ENCODE results near the gene RNF8. TPM values are rescaled to one million over a fixed set of nuclear protein-coding genes. Genes with fewer than 3 reads are reported as not detected.

Gene RNF8
- total and polyA plus RNA-seq, 2 of the 4 experiments (the other 2 are of a cell fraction): 16.5 to 17.9 TPM

DNA sequence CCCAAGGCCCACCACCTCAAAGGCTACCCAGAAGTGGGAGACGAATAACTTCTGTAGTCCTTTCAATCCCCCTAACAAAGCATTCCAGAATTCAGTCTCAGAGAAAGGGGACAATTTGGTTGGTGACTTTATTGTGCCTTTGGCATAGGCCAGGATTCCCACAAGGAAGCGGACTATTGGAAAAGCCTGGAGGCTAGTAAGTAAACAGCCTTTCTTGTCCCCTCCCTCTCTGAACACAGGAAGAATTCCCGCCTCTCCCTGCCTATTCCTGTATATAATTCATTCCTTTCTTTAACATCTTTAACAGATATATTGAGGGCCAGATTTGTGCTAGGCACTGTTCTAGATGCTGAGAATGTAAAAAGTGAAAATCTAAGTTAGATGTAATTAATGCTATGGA lies 36.1 kb downstream of the RNF8 start:
- TF ChIP-seq CHD1 (IDR thresholded peaks at IDR 0.05; ENCODE audit: low read depth, low read length) (no peak), CEBPB (IDR thresholded peaks at IDR 0.05; ENCODE audit: low read depth, low read length) (no peak), MXI1 (IDR thresholded peaks at IDR 0.05; ENCODE audit: borderline replicate concordance, low read depth, low read length) (no peak), BHLHE40 (IDR thresholded peaks at IDR 0.05; ENCODE audit: low read depth, low read length) (no peak), POLR2A (IDR thresholded peaks at IDR 0.05; ENCODE audit: low read depth, low read length) (no peak), USF2 (IDR thresholded peaks at IDR 0.05; ENCODE audit: low read depth, low read length) (no peak), FOS (IDR thresholded peaks at IDR 0.05; ENCODE audit: low read depth, low read length) (no peak), NFE2L2 (IDR thresholded peaks at IDR 0.05; ENCODE audit: low read depth, low read length) (no peak), SMC3 (IDR thresholded peaks at IDR 0.05; ENCODE audit: low read depth, low read length) (no peak), MAFK (IDR thresholded peaks at IDR 0.05; ENCODE audit: low read depth, low read length) (no peak), RCOR1 (IDR thresholded peaks at IDR 0.05; ENCODE audit: insufficient replicate concordance, low read length) (no peak), RAD21 (IDR thresholded peaks at IDR 0.05; ENCODE audit: low read length) (no peak), MAZ (IDR thresholded peaks at IDR 0.05; ENCODE audit: borderline replicate concordance, low read depth, low read length) (no peak), RFX5 (IDR thresholded peaks at IDR 0.05; ENCODE audit: low read depth, low read length) (no peak)
- TF ChIP-seq, protein P1, sequence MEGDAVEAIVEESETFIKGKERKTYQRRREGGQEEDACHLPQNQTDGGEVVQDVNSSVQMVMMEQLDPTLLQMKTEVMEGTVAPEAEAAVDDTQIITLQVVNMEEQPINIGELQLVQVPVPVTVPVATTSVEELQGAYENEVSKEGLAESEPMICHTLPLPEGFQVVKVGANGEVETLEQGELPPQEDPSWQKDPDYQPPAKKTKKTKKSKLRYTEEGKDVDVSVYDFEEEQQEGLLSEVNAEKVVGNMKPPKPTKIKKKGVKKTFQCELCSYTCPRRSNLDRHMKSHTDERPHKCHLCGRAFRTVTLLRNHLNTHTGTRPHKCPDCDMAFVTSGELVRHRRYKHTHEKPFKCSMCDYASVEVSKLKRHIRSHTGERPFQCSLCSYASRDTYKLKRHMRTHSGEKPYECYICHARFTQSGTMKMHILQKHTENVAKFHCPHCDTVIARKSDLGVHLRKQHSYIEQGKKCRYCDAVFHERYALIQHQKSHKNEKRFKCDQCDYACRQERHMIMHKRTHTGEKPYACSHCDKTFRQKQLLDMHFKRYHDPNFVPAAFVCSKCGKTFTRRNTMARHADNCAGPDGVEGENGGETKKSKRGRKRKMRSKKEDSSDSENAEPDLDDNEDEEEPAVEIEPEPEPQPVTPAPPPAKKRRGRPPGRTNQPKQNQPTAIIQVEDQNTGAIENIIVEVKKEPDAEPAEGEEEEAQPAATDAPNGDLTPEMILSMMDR (conservative IDR thresholded peaks at IDR 0.05; ENCODE audit: low read depth, low read length): no peak
- TF ChIP-seq, protein P2, sequence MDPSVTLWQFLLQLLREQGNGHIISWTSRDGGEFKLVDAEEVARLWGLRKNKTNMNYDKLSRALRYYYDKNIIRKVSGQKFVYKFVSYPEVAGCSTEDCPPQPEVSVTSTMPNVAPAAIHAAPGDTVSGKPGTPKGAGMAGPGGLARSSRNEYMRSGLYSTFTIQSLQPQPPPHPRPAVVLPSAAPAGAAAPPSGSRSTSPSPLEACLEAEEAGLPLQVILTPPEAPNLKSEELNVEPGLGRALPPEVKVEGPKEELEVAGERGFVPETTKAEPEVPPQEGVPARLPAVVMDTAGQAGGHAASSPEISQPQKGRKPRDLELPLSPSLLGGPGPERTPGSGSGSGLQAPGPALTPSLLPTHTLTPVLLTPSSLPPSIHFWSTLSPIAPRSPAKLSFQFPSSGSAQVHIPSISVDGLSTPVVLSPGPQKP (IDR thresholded peaks at IDR 0.05; ENCODE audit: borderline replicate concordance, low read depth, low read length): no peak
- Histone ChIP-seq H3K79me1 (ENCODE audit: low read depth in 1 of 2, low read length in 2 of 2) (peaks cover 0 to 4% of the 10 kb centered on the region in 2 experiments; a peak in 1 of 4 replicates), H3K27ac (ENCODE audit: insufficient read depth, low read length) (no peak overlapping the region), H3K4me2 (ENCODE audit: low read depth, low read length) (no peak overlapping the region), H3K4me1 (ENCODE audit: control insufficient read depth, insufficient read depth, low read length) (no peaks in the 10 kb centered on the region), H2BK20ac (ENCODE audit: low read depth, low read length) (no peak overlapping the region), H2BK15ac (ENCODE audit: low read depth, low read length) (no peak overlapping the region), H3K27me3 (ENCODE audit: control insufficient read depth, insufficient read depth, low read length) (no peaks in the 10 kb centered on the region), H4K20me1 (ENCODE audit: insufficient read depth, low read length) (no peaks in the 10 kb centered on the region), H4K91ac (ENCODE audit: insufficient read depth, low read depth, low read length) (no peak overlapping the region), H3K9me1 (ENCODE audit: insufficient read depth, low read length) (0 out of 2 replicates have a peak, but pooled peaks cover 3% of the 10 kb centered on the region), H3K4me3 (ENCODE audit: insufficient read depth, low read depth, low read length) (no peak overlapping the region), H4K8ac (ENCODE audit: low read depth in 2 of 2, low read length in 2 of 2) (no peak overlapping the region), H3K9ac (ENCODE audit: low read depth, low read length) (no peak overlapping the region), H3K36me3 (ENCODE audit: control insufficient read depth, insufficient read depth, low read length) (peaks cover 38% of the 10 kb centered on the region), H2AK5ac (ENCODE audit: low read depth, low read length) (no peak overlapping the region), H2BK5ac (ENCODE audit: low read depth, low read length, poor library complexity, severe bottlenecking) (no peak overlapping the region), H3K56ac (ENCODE audit: extremely low read depth, insufficient read depth, low read length) (no peak overlapping the region), H3K9me3 (ENCODE audit: control insufficient read depth, insufficient read depth, low read length) (no peaks in the 10 kb centered on the region), H3K14ac (replicated peaks; ENCODE audit: low read depth, low read length) (no peak overlapping the region), H3K23ac (ENCODE audit: low read depth, low read length) (no peak overlapping the region), H2AFZ (replicated peaks; ENCODE audit: low read length, poor library complexity) (no peak overlapping the region), H3K4ac (ENCODE audit: low read depth, low read length) (no peak overlapping the region), H2AK9ac (replicated peaks; ENCODE audit: low read depth, low read length, poor library complexity) (no peak overlapping the region), H4K5ac (ENCODE audit: low read depth, low read length) (no peak overlapping the region), H3K18ac (ENCODE audit: low read depth, low read length) (no peak overlapping the region), H2BK120ac (ENCODE audit: low read depth, low read length) (no peak overlapping the region)
- intact Hi-C loops (cut with micrococcal nuclease) (no loop called here), dilution Hi-C loops (cut with HindIII; ENCODE audit: low sequenced_read_pairs, unreplicated experiment) (no loop called here), in situ Hi-C loops (cut with MboI; ENCODE audit: low sequenced_read_pairs) (no loop called here)
- WGBS, 2 experiments (ENCODE audit: extremely low coverage in 2 of 2, insufficient read length in 1 of 2): no CpG with 5 or more reads among the region's 3 CpGs
- ATAC-seq (ENCODE audit: low read depth) (no peak), DNase-seq (no peak)
- POLR2A ChIA-PET (ENCODE audit: unreplicated experiment): no interaction called here
- CTCF ChIA-PET: no interaction called here
- BruUV-seq (replicated peaks): no TSS peak

All from IMR-90 (cell line).